Thoracic aorta (tissue), 2 donors: ENCODE results near the gene DCUN1D4. TPM values are rescaled to one million over a fixed set of nuclear protein-coding genes. Genes with fewer than 3 reads are reported as not detected.
A peak's percentile ranks its signal among the peaks of the same experiment; 100 is the strongest.
"Not testable (repeated sequence)": the region's sequence is repeated elsewhere in the genome, so short reads cannot be mapped to it uniquely, and the experiment has no call there.

ENCODE experiments used
- ATAC-seq: fragments of 150-250 bp; one replicate; pipeline ENCODE4 v1.8.0; 2017; ENCODE audit warnings: low read depth; ENCODE audit not compliant: insufficient number of reproducible peaks, low FRiP score
- DNase-seq: peaks from one replicate; pipeline ENCODE4 v3.0.0-alpha.2; 2020; ENCODE audit warnings: low spot score
- H3K27ac ChIP-seq, 2 donors: fragments of 200-600 bp; sonication (generic); 1 replicate in 1 of 2; 2 replicates in 1 of 2; pipeline ENCODE4 v1.5.1; 2016; ENCODE audit warnings: mild to moderate bottlenecking in 2 of 2, moderate library complexity in 2 of 2
- H3K27me3 ChIP-seq: fragments of 200-600 bp; sonication (generic); replicated peaks from 2 replicates; pipeline ENCODE4 v1.6.0; 2016; ENCODE audit warnings: mild to moderate bottlenecking; ENCODE audit not compliant: insufficient read depth
- H3K36me3 ChIP-seq: fragments of 200-600 bp; sonication (generic); one replicate; pipeline ENCODE4 v1.5.1; 2016
- H3K4me1 ChIP-seq, 2 donors: fragments of 200-600 bp; sonication (generic); 1 replicate in 1 of 2; 2 replicates in 1 of 2; pipeline versions ENCODE4 v1.5.1 to v1.6.0; 2016; ENCODE audit warnings: low read depth in 2 of 2, mild to moderate bottlenecking in 1 of 2; ENCODE audit not compliant: control insufficient read depth in 1 of 2
- H3K4me3 ChIP-seq: fragments of 200-600 bp; sonication (generic); 2 replicates; pipeline ENCODE4 v1.5.1; 2016; ENCODE audit warnings: mild to moderate bottlenecking
- H3K9me3 ChIP-seq: fragments of 200-600 bp; sonication (generic); 2 replicates; pipeline ENCODE4 v1.5.1; 2016
- total RNA-seq, 2 donors: library from RNA; depleted of rRNA; stranded (reverse); fragments of >200 nt; gene quantifications; one replicate each; pipeline versions ENCODE4 v1.1.0 to v1.2.3, GENCODE V29; 2016
- TF ChIP-seq, protein P1 (sequence below): fragments of 200-600 bp; sonication (generic); IDR thresholded peaks from one replicate; pipeline ENCODE4 v1.5.1; 2019; ENCODE audit warnings: antibody characterized with exemption

Gene DCUN1D4
- total RNA-seq, 2 donors from 2014 or later = 30.3 to 53.8 TPM

DNA sequence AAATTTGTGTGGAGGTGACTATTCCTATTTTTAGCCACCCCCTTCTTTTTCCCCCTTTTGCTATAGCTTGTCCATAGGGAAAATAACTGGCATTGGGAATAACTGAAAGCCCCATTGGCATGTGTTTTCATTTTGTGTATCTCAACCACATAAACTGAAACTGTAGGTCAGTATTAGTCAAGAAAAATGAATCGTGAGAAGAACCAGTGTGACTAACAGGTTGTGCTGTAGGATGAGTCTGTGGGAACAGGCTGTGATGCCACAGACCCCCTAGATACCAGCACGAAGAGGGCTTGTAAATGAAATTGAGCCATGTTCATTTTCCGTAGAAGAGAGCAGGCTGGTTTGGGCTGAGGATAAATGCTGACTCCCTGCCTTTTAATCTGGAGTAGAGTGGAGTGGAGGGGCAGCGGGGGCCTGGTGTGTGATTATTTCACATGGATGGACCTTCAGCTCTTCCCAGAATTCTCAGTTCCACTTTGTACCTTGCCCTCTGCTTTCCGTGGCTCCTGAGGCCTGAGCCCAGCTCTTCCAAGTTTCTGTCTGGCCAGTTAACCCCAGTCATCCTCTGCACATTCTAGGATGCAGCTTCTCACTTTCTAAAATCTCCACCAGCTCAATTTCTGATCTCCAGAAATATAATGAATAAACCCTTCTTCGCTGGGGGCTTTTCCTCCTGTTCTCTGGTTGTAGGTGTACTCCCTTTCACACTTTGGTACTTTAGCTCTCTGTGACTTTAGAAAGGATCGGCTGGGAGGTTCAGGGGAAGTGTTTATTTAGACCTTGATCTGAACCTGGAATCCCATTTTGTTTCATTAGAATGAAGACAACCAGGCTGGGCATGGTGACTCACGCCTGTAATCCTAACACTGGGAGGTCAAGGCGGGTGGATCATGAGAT is 37.3 kb downstream of the DCUN1D4 start:
- Histone ChIP-seq H3K4me3 (no peak overlapping the region), H3K4me1 (peaks cover 8 to 18% of the 10 kb centered on the region in 2 donors), H3K27ac (no peak overlapping the region), H3K9me3 (no peaks in the 10 kb centered on the region), H3K27me3 (no peaks in the 10 kb centered on the region), H3K36me3 (peaks cover 25% of the 10 kb centered on the region)
- TF ChIP-seq, protein P1, sequence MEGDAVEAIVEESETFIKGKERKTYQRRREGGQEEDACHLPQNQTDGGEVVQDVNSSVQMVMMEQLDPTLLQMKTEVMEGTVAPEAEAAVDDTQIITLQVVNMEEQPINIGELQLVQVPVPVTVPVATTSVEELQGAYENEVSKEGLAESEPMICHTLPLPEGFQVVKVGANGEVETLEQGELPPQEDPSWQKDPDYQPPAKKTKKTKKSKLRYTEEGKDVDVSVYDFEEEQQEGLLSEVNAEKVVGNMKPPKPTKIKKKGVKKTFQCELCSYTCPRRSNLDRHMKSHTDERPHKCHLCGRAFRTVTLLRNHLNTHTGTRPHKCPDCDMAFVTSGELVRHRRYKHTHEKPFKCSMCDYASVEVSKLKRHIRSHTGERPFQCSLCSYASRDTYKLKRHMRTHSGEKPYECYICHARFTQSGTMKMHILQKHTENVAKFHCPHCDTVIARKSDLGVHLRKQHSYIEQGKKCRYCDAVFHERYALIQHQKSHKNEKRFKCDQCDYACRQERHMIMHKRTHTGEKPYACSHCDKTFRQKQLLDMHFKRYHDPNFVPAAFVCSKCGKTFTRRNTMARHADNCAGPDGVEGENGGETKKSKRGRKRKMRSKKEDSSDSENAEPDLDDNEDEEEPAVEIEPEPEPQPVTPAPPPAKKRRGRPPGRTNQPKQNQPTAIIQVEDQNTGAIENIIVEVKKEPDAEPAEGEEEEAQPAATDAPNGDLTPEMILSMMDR = no peak
- DNase-seq (no peak), ATAC-seq (peak; percentile 20)

DNA sequence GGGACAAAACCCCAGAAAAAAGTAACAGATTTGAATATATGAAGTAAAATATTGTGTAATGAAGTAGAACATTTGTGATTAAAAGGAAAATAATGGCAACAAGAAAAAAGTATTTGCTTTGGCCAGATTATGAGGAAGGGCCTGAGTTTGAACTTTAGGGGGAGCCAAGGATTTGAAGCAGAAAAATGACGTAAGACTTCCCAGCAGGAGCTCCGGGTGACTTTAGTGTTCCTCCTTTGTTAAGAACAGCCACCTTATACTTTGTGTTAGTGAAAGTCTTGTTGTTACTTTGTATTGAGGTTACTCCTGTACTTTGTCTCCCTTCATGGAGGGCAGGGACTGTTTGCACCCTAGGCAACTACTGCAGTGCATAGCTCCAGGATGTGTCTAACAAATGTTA is 41.1 kb downstream of the DCUN1D4 start:
- Histone ChIP-seq H3K4me3 (no peak overlapping the region), H3K4me1 (peaks cover 8 to 18% of the 10 kb centered on the region in 2 donors), H3K27ac (no peak overlapping the region), H3K9me3 (no peaks in the 10 kb centered on the region), H3K27me3 (no peaks in the 10 kb centered on the region), H3K36me3 (peaks cover 21% of the 10 kb centered on the region)
- TF ChIP-seq, protein P1 = no peak
- ATAC-seq (no peak), DNase-seq (no peak)

DNA sequence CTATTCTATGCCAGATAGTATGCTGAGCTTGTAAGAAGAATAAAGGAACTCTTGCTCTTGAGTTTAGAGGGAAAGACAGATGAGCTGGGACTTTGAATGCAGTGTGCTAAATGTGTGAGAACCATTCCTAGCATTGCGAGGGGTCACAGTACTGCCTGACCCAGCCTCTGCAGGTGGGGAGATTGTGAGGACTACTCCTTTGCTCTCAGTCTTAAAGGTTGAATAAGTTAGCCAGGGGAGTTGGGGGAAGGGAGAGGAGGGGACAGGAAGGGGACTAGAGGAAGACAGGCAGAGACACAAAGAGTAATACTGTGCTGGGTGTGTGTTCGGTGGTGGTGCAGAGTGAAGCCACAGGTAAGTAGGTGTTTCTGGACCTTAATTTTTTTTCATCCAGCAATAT is 41.7 kb downstream of the DCUN1D4 start:
- TF ChIP-seq, protein P1 = no peak
- Histone ChIP-seq H3K27me3 (no peaks in the 10 kb centered on the region), H3K9me3 (no peaks in the 10 kb centered on the region), H3K27ac (no peak overlapping the region), H3K4me3 (no peak overlapping the region), H3K4me1 (peaks cover 8 to 18% of the 10 kb centered on the region in 2 donors), H3K36me3 (peaks cover 17% of the 10 kb centered on the region)
- no peak for DNase-seq
- ATAC-seq = no peak

DNA sequence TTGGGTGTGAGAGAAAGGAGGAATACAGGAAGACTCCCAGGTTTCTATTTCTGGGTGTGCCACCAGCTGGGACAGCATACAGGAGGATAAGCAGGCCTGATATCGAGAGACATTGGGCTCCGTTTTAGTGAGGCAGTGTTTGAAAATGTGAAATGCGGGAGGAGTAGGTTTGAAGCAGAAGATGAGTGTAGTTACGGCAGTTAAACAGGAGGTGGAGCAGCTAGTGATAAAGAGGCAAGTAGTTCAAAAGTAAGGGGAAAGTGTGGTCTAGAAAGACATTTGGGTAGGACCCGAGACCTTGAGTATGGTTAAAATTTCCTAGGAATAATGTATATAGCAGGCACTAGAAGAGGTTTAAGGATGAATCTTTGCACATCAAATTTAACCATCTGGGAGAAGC is 42.4 kb downstream of the DCUN1D4 start:
- DNase-seq = no peak
- Histone ChIP-seq H3K27ac (no peak overlapping the region), H3K4me1 (peaks cover 8 to 18% of the 10 kb centered on the region in 2 donors), H3K27me3 (no peaks in the 10 kb centered on the region), H3K36me3 (peaks cover 16% of the 10 kb centered on the region), H3K9me3 (no peaks in the 10 kb centered on the region), H3K4me3 (no peak overlapping the region)
- ATAC-seq = no peak
- TF ChIP-seq, protein P1 = peak; percentile 45

DNA sequence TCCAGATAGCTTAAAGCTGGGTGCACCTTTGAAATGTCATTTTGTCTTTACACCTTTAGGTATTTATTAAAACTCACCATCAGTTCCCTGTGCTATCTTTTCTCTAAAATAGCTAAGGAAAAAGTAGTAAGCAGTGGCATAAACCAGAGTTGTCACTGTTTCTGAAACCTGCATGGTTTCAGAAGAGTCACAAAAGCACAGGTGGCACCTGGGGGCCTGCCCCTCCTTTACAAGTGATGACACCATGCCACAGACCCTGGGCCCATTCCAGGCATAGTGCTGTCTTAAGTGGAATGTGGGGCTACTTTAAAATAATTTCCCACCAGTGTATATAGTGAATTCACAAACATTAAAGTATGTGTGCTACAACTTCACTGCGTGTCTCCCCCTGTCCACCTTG is 47.8 kb downstream of the DCUN1D4 start:
- ATAC-seq = no peak
- DNase-seq = no peak
- H3K4me3 ChIP-seq = no peak overlapping the region
- H3K9me3 ChIP-seq = no peaks in the 10 kb centered on the region
- H3K27ac ChIP-seq = no peak overlapping the region
- H3K27me3 ChIP-seq = no peaks in the 10 kb centered on the region
- TF ChIP-seq, protein P1 = no peak
- peaks cover 5 to 17% of the 10 kb centered on the region in 2 donors for H3K4me1 ChIP-seq
- peaks cover 12% of the 10 kb centered on the region for H3K36me3 ChIP-seq

DNA sequence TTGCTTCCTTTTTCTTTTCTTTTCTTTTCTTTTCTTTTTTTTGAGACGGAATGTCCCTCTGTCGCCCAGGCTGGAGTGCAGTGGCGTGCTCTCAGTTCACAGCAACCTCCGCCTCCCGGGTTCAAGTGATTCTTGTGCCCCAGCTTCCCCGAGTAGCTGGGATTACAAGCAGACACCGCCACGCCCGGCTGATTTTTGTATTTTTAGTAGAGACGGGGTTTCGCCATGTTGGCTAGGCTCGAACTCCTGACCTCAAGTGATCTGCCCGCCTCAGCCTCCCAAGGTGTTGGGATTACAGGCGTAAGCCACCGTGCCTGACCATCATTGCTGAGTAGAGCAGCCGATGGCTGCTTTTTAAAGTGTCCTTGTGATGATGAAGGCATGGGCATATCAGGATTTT is 50.4 kb downstream of the DCUN1D4 start:
- H3K9me3 ChIP-seq, H3K36me3 ChIP-seq, DNase-seq, H3K27me3 ChIP-seq, H3K27ac ChIP-seq, H3K4me3 ChIP-seq, ATAC-seq: not testable (repeated sequence)
- peaks cover 5 to 21% of the 10 kb centered on the region in 2 donors for H3K4me1 ChIP-seq
